Measurements from ENCODE around the gene PLA2G4B. TPM values are rescaled to one million over a fixed set of nuclear protein-coding genes. Genes with fewer than 3 reads are reported as not detected.
A peak's percentile ranks its signal among the peaks of the same experiment; 100 is the strongest.

Gene PLA2G4B
- total RNA-seq, 3 donors from 2014 or later = 3.6 to 5.5 (median 4.9) TPM

- Mint-ChIP-seq H3K4me1 (ENCODE audit: low read depth) (peaks cover 30% of the 10 kb centered on the region), H3K36me3 (ENCODE audit: insufficient read depth) (peaks cover 4% of the 10 kb centered on the region)
- peak; percentile 95 to 96 for ATAC-seq
Observed at GRCh38 chr15:41894791-41895463, 56.3 kb downstream of the PLA2G4B start.

GRCh38 chr15:41895491-41895890 is 56.8 kb downstream of the PLA2G4B start:
- H3K27me3 Mint-ChIP-seq (ENCODE audit: low read depth) = no peaks in the 10 kb centered on the region
- H3K4me3 Mint-ChIP-seq = no peak overlapping the region
- H3K9me3 Mint-ChIP-seq = no peaks in the 10 kb centered on the region
- ATAC-seq (no peak), DNase-seq (no peak)
- H3K4me1 Mint-ChIP-seq (ENCODE audit: low read depth) = peaks cover 30% of the 10 kb centered on the region
- peaks cover 4% of the 10 kb centered on the region for H3K36me3 Mint-ChIP-seq (ENCODE audit: insufficient read depth)

More at GRCh38 chr15:41894791-41895463, 56.3 kb downstream of the PLA2G4B start:
- peak; percentile 81 for DNase-seq
- H3K9me3 Mint-ChIP-seq = no peaks in the 10 kb centered on the region
- H3K27me3 Mint-ChIP-seq (ENCODE audit: low read depth) = no peaks in the 10 kb centered on the region
- H3K4me3 Mint-ChIP-seq = peak overlapping the region; percentile 51

GRCh38 chr15:41895957-41896356 is 57.3 kb downstream of the PLA2G4B start:
- peaks cover 30% of the 10 kb centered on the region for H3K4me1 Mint-ChIP-seq (ENCODE audit: low read depth)
- H3K4me3 Mint-ChIP-seq = no peak overlapping the region

DNA sequence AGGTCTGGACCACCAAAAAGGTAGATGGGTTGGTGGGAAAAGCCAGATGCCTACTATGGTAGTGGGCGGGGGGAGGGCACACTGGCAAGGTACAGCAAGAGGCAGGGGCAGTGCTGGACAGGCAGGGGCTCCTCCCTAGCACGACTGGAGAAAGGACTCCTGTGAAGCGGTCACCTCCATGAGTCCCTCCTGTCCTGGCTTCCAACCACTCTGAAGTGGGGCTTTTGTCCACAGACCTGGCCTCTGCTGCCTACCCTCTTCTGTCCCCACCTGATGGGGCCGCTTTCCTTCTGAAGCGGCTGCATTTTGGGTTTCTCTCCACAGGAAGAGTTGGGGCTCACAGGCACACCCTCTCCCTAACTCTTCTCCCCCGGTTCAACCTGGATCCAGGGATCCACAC is 57.9 kb downstream of the PLA2G4B start:
- ATAC-seq (no peak), DNase-seq (no peak)
- Mint-ChIP-seq H3K4me1 (ENCODE audit: low read depth) (peaks cover 30% of the 10 kb centered on the region), H3K9me3 (no peaks in the 10 kb centered on the region), H3K4me3 (no peak overlapping the region), H3K27me3 (ENCODE audit: low read depth) (no peaks in the 10 kb centered on the region), H3K36me3 (ENCODE audit: insufficient read depth) (peaks cover 6% of the 10 kb centered on the region)

More at GRCh38 chr15:41895957-41896356, 57.3 kb downstream of the PLA2G4B start:
- DNase-seq = no peak
- Mint-ChIP-seq H3K27me3 (ENCODE audit: low read depth) (no peaks in the 10 kb centered on the region), H3K9me3 (no peaks in the 10 kb centered on the region), H3K36me3 (ENCODE audit: insufficient read depth) (peaks cover 4% of the 10 kb centered on the region)
- no peak for ATAC-seq

DNA sequence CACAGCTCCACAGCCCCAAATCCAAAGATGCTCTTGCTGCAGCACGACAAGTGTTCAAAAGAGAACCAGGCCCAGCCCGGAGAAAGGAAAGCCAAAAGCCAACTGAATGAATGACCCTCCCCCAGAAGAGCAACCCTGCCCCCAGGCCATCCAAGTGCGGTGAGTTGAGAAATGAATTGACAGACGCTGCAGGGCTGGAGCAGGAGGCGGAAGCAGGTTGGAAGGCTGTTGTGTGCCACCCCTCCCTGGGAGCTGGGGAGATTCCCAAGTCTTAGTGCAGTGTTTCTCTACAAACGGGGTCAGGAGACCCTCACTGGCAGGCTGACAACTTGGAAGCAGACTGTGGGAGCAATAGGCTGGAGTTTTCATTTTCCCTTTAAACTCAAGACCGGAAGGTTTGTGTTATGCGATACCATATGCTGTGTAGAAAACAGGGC is 58.7 kb downstream of the PLA2G4B start:
- no peaks in the 10 kb centered on the region for H3K27me3 Mint-ChIP-seq (ENCODE audit: low read depth)
- no peaks in the 10 kb centered on the region for H3K9me3 Mint-ChIP-seq
- peaks cover 8% of the 10 kb centered on the region for H3K36me3 Mint-ChIP-seq (ENCODE audit: insufficient read depth)
- DNase-seq (no peak), ATAC-seq (no peak)
- peaks cover 28% of the 10 kb centered on the region for H3K4me1 Mint-ChIP-seq (ENCODE audit: low read depth)
- H3K4me3 Mint-ChIP-seq = no peak overlapping the region

Other genes with a start within 250 kb of the PLA2G4B start
- gene MGA, start 178.4 kb upstream of the PLA2G4B start, total RNA-seq = 10 to 100 TPM; 27.9 to 37.3 (median 31.6) TPM
- gene MAPKBP1, start 64.4 kb upstream of the PLA2G4B start, total RNA-seq = 10 to 100 TPM; 21.9 to 23.3 (median 22.5) TPM
- 10 to 100 TPM in 1 of 3 donors, 1 to 10 TPM in 2; 8.4 to 11.7 (median 8.8) TPM for gene JMJD7, start 10.8 kb upstream of the PLA2G4B start, total RNA-seq
- gene SPTBN5, start 55.2 kb downstream of the PLA2G4B start, total RNA-seq = under 1 TPM; 0.16 to 0.69 (median 0.46) TPM
- gene EHD4, start 133.7 kb downstream of the PLA2G4B start, total RNA-seq = 10 to 100 TPM; 25.7 to 33.8 (median 27.6) TPM
- not detected for gene PLA2G4E, start 182.2 kb downstream of the PLA2G4B start, total RNA-seq

All from activated T-cell treated with anti-CD3 and anti-CD28 coated beads, Interleukin-2, amount 50 U/mL, for 4 hours (primary cell).